ENCODE measurements around the gene SSBP2.

- TF ChIP-seq, protein P1, sequence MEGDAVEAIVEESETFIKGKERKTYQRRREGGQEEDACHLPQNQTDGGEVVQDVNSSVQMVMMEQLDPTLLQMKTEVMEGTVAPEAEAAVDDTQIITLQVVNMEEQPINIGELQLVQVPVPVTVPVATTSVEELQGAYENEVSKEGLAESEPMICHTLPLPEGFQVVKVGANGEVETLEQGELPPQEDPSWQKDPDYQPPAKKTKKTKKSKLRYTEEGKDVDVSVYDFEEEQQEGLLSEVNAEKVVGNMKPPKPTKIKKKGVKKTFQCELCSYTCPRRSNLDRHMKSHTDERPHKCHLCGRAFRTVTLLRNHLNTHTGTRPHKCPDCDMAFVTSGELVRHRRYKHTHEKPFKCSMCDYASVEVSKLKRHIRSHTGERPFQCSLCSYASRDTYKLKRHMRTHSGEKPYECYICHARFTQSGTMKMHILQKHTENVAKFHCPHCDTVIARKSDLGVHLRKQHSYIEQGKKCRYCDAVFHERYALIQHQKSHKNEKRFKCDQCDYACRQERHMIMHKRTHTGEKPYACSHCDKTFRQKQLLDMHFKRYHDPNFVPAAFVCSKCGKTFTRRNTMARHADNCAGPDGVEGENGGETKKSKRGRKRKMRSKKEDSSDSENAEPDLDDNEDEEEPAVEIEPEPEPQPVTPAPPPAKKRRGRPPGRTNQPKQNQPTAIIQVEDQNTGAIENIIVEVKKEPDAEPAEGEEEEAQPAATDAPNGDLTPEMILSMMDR (IDR thresholded peaks at IDR 0.05): no peak
- no peak for TF ChIP-seq POLR2A (IDR thresholded peaks at IDR 0.05)
Observed at GRCh38 chr5:81409361-81409760, 341.5 kb downstream of the SSBP2 start.

Measured in Peyer's patch (tissue), 4 donors.